HuH-7.5 (cell line): ENCODE measurements around the gene TBC1D5.
"Not testable (repeated sequence)": the region's sequence is repeated elsewhere in the genome, so short reads cannot be mapped to it uniquely, and the experiment has no call there.

Experiments
- DNase-seq: peaks from one replicate; pipeline ENCODE4 v3.0.0; 2011; ENCODE audit warnings: low spot score

Gene TBC1D5

GRCh38 chr3:17642474-17642873 is 100.0 kb downstream of the TBC1D5 start:
- no peak for DNase-seq

GRCh38 chr3:17640466-17640865 is 102.0 kb downstream of the TBC1D5 start:
- DNase-seq = no peak

DNA sequence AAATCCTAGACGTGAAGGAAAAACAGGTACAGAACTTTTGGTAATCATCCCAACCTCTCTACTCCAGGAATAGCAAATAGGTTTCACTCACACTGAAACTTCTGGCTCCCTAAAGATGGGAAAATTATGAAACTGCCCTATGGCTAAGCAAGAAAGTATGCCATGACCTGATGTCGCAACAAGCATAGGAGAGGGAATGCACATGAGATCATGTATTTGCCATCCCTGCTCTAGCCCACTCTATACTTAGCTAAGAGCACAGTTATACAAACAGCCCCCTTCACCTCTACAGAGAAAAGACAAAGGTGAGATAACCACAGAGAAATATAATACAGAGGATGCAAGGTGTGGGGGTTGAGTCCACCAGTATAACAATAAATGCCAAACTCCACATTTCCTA is 102.7 kb downstream of the TBC1D5 start:
- peak; percentile 15 for DNase-seq

DNA sequence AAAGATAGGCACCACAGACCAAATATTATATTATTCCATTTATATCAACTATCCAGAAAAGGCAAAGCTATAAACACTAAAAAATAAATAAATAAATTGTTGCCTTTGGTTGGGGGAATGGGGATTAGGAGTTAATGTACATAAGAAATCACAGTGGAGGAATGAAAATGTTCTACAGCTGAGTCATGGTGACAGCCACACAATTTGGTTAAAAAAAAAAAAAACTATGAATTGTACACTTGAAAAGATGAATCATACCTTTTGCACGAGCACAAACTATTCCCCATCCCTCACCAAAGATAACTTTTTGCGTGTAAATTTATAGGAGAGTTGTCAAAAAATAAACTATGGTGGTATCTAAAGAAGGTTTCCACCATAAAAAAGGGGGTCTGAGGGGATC is 103.2 kb downstream of the TBC1D5 start:
- no peak for DNase-seq

DNA sequence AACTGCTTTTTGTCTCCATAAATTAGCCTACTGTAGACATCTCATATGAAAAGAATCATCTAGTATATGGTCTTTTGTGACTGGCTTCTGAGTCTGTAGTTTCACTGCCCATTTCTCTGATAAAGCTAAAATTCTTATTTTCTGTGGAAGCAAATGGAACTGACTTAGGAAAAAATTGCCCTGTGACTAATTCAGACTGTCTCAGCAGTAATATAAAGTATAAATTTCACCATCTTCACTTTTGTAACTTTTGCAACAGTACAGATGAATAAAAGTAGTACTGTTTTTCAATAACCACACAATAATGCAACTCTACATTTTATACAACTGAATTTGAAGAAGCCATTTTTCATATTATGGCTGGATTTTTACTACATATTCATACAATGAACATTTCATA is 104.1 kb downstream of the TBC1D5 start:
- no peak for DNase-seq

DNA sequence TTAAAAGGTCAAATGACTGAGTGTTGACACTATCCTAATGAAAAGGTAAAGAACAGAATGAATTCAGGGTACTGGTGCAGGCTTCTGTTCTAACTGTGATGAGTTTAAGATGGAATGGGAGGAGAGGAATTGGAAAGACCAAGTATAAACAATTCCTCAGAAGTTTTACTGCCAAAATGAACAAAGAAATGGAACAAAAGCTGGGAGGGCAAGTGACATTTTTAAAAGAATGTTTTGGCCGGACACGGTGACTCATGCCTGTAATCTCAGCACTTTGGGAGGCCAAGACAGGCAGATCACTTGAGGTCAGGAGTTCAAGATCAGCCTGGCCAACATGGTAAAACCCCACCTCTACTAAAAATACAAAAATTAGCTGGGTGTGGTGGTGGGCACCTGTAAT is 106.8 kb downstream of the TBC1D5 start:
- not testable (repeated sequence) for DNase-seq

DNA sequence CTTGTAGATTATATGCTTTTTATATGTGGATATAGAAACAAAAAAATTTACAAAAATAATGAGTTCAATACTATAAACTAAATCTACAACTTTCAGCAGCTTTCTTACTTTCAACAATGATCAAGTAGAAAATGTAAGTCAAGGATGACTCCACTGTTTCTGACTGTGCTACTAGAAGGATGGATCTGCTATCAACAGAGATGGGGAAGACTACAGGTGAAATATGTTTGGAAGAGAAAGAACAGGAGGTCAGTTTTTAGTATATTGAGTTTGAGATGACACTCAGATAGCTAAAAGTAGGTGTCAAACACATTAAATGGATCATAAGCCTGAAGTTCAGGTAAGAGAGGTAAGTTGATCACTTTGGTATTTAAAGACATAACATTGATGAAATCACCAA is 107.5 kb downstream of the TBC1D5 start:
- DNase-seq = no peak

DNA sequence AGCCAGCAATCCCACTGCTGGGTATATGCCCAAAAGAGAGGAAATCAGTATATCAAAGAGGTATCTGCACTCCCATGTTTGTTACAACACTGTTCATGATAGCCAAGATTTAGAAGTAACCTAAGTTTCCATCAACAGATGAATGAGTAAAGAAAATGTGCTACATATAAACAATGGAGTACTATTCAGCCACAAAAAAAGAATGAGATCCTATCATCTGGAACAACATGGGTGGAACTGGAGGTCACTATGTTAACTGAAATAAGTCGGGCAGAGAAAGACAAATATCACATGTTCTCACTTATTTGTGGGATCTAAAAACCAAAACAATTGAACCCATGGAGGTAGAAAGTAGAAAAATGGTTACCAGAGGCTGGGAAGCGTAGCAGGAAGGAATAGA is 108.2 kb downstream of the TBC1D5 start:
- DNase-seq = no peak

DNA sequence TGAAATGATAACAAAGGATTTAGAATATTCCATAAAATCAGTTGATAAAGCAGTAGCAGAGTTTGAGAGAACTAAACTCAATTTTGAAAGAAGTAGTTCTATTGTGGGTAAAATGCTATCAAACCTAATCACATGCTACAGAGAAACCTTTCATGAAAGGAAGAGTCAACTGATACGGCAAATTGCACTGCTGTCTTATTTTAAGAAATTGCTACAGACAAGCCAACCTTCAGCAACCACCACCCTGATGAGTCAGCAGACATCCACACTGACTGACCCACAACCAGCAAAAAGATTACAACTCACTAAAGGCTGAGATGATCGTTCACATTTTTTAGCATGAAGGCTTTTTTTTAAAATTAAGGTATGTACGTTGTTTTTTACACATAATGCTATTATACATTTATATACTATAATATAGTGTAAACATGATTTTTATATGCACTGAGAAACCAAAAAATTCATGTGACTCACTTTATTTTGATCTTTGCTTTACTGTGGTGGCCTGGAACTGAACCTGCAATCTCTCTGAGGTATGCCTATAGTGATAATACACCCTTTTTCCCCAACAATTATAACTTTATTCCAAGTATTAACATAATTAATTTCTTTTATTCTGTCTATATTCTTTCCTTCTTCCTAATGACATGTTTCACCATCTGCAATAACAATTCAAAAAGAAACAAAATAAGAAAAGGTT is 109.9 kb downstream of the TBC1D5 start:
- DNase-seq = no peak

DNA sequence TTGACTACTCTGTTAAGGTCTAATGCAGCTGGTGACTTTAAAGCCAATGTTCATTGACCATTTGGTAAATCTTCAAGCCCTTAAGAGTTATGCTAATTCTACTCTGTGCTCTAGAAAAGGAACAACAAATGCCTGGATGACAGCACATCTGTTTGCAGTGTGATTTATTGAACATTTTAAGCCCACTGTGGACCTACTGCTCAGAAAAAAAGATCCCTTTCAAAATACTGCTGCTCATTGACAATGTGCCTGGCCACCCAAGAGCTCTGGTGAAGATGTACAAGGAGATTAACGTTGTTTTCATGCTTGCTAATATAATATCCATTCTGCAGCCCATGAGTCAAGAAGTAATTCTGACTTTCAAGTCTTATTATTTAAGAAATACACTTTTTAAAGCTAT is 110.8 kb downstream of the TBC1D5 start:
- no peak for DNase-seq

DNA sequence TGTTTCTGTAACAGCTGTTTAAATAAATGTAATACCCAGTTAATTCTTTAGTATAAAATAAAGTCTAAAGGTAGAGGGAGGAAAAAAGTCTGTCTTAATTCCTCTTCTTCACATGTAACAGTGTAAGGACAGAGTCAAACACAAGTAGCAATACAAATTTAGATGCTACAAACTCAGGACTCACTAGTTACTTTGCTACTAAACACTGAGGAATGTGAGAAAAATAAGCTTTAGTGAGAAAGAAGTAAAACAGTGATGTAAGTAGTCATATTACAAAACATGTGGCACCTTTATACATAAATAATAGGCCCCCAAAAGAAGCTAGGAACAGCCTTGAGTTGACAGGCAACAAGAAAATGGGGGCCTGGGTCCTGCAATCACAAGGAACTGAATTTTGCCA is 113.0 kb downstream of the TBC1D5 start:
- no peak for DNase-seq

DNA sequence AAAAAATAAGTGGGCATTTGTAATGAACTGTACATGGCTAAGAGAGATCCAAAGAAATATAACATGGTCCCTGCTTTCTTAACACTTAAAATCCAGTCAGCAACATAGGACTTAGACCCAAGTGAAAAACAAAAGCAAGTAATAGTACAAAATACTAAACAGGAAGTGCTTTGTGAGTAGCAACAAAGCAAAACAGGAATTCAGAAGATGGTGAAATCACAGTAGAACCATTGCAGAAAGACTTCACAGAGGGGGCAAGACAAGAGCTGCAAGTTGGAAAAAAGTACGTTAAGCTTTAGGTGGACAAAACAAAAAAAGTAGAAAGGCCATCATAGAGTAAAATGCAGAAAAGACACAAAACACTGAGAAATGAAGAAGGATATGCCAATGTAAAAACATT is 116.0 kb downstream of the TBC1D5 start:
- DNase-seq = no peak

DNA sequence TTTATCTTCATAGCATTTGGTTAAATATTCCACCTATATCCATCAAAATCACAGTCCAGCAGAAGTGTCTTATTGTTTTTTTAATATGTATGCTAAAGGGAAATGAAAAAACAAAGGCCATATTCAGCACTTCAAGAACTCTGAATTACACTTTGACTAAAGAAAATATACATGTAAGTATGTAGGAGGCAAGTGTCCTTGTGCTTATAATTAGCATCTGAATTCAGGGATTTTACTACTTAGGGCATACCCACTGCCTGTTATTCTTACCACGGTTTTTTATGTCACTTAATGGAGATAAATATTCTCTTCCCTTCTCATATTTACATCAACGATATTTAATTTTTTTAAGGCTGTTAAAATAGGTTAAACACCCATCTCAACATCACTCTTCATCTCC is 117.3 kb downstream of the TBC1D5 start:
- no peak for DNase-seq

DNA sequence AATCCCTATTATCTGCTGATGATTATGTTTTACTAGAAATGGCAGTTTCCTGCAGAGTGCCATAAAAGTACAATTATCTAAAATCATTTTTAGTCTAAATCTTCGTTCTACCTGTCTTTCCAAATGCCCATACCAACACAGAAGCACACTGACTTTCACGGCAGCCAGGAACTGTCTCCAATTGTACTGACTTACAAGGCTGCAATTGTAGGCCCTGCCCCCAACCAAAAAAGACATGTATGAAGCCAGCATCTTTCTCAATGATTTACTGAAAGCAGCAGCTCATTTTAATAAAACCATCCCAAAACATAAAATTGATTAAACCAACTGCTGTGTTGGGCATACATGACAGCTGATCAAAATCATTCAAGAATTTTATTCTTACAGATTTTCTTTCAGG is 119.0 kb downstream of the TBC1D5 start:
- DNase-seq = no peak

GRCh38 chr3:17619968-17620367 is 122.5 kb downstream of the TBC1D5 start:
- DNase-seq = no peak

DNA sequence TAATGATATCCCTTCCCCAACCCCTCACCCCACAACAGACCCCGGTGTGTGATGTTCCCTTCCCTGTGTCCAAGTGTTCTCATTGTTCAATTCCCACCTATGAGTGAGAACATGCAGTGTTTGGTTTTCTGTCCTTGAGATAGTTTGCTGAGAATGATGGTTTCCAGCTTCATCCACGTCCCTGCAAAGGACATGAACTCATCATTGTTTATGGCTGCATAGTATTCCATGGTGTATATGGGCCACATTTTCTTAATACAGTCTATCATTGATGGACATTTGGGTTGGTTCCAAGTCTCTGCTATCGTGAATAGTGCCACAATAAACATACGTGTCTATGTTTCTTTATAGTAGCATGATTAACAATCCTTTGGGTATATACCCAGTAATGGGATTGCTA is 129.4 kb downstream of the TBC1D5 start:
- not testable (repeated sequence) for DNase-seq

GRCh38 chr3:17607905-17608304 is 134.5 kb downstream of the TBC1D5 start:
- DNase-seq = no peak

DNA sequence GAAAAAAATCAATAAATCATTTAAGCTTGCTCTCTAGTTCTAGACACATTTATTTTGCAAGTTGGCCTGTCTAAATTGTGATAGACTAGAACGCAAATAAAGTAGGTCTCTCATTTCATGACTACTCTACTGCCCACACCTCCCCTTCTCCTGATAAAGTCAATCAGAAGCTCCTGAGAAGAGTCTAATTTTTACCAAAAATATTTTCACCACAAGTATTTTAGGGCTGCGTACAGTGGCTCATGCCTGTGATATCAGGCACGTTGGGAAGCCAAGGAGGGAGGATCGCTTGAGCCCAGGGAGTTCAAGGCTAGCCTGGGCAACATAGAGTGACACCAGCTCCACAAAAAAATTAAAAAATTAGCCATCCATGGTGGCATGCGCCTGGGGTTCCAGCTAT is 136.5 kb downstream of the TBC1D5 start:
- DNase-seq = no peak

DNA sequence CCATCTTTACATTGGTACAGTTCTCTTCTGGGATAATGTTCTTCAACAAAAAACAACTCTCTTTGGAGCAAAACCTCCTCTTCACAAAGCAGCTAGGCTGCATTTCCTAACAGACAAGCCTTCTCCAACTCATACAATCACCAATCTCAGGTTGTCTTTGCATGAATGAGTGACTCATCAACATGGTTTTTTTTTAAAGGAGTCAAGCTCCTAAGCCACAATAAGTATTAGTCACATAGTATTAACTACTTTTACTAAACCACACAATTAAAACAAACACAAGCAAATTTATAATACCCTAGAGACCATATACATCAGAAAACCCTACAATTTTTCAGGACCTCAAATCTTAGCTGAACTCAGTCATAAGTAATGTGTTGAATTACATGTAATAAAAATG is 137.4 kb downstream of the TBC1D5 start:
- no peak for DNase-seq

DNA sequence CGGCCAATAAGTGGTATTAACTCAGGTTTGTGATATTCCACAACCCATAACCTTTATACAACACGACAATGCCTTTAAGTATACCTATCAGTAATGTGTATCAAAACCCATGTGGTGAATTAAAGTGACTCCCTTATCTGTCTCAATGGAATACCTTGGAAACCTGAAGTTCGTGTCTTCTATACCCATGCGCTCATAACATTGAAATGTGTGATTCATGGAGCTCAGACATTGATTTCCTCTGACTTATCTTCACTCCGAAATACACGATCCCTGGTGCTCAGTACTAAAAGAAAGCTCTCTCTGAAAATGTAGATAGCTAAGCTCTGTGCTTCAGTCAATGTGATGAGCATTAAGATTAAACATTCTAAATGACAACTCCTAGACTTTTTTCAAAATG is 140.3 kb downstream of the TBC1D5 start:
- no peak for DNase-seq

GRCh38 chr3:17592956-17593355 is 149.5 kb downstream of the TBC1D5 start:
- no peak for DNase-seq

GRCh38 chr3:17590465-17590864 is 152.0 kb downstream of the TBC1D5 start:
- DNase-seq = no peak

- no peak for DNase-seq
Measured at GRCh38 chr3:17589888-17590287, 152.5 kb downstream of the TBC1D5 start.

DNA sequence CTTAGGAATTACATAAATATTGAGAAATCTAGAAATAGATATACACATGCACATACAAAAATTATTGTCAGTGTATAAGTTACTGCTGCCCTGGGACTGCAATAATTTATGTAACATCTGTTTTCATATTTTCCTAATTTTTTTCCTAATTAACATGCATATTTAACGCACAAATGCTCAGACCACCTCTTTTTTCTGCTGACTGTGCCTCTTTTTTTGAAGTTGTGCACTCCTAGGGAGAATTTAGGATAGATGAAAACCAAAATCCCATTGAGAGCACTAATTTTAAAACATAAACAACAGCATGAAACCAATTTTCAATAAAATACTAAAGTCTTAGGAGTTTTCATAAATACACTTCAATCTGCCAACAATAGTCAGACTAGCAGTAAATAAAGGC is 154.0 kb downstream of the TBC1D5 start:
- no peak for DNase-seq
